Ishikawa (cell line): ENCODE data around the gene NTNG1.

ENCODE experiments used
- CEBPB ChIP-seq: IDR thresholded peaks from 2 replicates; pipeline ENCODE4 v1.6.1; 2012
- CREB1 ChIP-seq: IDR thresholded peaks from 2 replicates; pipeline ENCODE4 v1.6.1; 2012; ENCODE audit warnings: low read depth
- EGR1 ChIP-seq: IDR thresholded peaks from 2 replicates; pipeline ENCODE4 v1.6.1; 2012
- EP300 ChIP-seq: IDR thresholded peaks from 2 replicates; pipeline ENCODE4 v1.6.1; 2012; ENCODE audit warnings: borderline replicate concordance
- FOXM1 ChIP-seq: IDR thresholded peaks from 2 replicates; pipeline ENCODE4 v1.6.1; 2012; ENCODE audit warnings: low read depth, borderline replicate concordance
- NFIC ChIP-seq: IDR thresholded peaks from 2 replicates; pipeline ENCODE4 v1.6.1; 2012
- RAD21 ChIP-seq: IDR thresholded peaks from 2 replicates; pipeline ENCODE4 v1.6.1; 2012; ENCODE audit warnings: low read depth
- TAF1 ChIP-seq: IDR thresholded peaks from 2 replicates; pipeline ENCODE4 v1.6.1; 2012; ENCODE audit warnings: low read depth, mild to moderate bottlenecking
- TCF12 ChIP-seq: IDR thresholded peaks from 2 replicates; pipeline ENCODE4 v1.6.1; 2012; ENCODE audit warnings: low read depth
- TEAD4 ChIP-seq: IDR thresholded peaks from 2 replicates; pipeline ENCODE4 v1.6.1; 2012
- YY1 ChIP-seq: IDR thresholded peaks from 2 replicates; pipeline ENCODE4 v1.6.1; 2012; ENCODE audit warnings: low read depth
- ZBTB7A ChIP-seq: IDR thresholded peaks from 2 replicates; pipeline ENCODE4 v1.6.1; 2012; ENCODE audit warnings: low read depth
- TF ChIP-seq, protein P1 (sequence below): IDR thresholded peaks from 2 replicates; pipeline ENCODE4 v1.6.1; 2012
- TF ChIP-seq, protein P2 (sequence below): IDR thresholded peaks from 2 replicates; pipeline ENCODE4 v1.6.1; 2012
- TF ChIP-seq, protein P3 (sequence below): IDR thresholded peaks from 2 replicates; pipeline ENCODE4 v1.6.1; 2012; ENCODE audit warnings: low read depth, mild to moderate bottlenecking

The NTNG1 gene

DNA sequence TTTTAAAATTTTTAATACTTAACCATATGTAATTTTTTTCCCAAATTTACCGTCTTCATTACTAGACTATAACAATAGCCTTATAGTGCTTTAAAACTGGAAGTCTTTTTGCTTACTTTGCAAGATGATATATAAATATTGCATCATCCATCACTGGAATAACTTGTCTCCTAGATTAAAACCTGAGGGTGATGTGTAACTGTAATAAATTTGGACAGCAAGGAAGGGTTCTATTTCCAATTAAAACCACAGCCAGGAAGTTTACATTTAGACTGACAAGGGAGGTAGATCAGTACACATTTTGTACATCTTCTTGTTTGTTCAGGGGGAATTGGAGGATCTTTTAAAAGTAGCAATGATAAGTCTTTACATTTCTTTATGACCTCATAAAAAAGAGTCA is 21.9 kb downstream of the NTNG1 start:
- TF ChIP-seq NFIC (no peak), ZBTB7A (no peak)

DNA sequence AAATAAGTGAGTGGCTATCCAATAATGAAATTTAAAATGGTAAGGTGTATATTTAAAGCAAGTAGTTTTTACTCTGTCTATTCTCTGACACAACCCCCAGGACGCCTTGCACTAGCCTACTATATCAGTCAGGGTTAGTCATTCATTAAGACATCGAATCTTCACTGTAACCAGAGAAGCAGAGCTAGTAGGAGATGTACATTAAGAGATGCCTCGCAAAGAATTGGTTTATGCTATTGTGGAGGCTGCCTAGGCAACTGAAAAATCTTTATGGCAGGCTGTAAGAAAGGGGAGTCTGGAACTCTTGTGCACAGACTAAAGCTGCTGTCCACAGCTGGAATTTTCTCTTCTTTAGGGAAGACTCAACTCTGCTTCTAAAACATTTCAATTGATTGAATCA is 28.8 kb downstream of the NTNG1 start:
- TF ChIP-seq RAD21 (no peak), ZBTB7A (no peak), EGR1 (no peak), CEBPB (no peak), TCF12 (no peak)

DNA sequence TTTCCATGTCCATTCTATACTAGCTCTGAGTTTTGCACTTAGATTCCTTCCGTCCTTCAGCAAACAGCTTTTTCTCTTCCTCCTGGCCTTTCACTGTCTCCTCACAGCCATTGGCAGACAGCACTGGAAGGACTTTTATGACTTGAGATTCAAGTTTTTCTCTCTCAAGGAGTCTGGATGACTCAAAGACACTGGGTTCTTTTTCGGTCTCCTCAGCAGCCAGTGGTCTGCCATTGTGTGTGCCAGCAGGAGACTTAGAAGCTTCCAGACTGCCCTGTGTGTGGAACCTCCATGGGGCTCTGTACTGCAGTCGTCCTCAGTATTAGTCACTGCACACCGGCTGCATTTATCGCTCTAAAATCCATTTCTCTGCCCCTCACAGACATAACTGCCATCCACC is 30.5 kb downstream of the NTNG1 start:
- no peak for TF ChIP-seq EP300
- TF ChIP-seq, protein P1, sequence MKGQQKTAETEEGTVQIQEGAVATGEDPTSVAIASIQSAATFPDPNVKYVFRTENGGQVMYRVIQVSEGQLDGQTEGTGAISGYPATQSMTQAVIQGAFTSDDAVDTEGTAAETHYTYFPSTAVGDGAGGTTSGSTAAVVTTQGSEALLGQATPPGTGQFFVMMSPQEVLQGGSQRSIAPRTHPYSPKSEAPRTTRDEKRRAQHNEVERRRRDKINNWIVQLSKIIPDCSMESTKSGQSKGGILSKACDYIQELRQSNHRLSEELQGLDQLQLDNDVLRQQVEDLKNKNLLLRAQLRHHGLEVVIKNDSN, result no peak

DNA sequence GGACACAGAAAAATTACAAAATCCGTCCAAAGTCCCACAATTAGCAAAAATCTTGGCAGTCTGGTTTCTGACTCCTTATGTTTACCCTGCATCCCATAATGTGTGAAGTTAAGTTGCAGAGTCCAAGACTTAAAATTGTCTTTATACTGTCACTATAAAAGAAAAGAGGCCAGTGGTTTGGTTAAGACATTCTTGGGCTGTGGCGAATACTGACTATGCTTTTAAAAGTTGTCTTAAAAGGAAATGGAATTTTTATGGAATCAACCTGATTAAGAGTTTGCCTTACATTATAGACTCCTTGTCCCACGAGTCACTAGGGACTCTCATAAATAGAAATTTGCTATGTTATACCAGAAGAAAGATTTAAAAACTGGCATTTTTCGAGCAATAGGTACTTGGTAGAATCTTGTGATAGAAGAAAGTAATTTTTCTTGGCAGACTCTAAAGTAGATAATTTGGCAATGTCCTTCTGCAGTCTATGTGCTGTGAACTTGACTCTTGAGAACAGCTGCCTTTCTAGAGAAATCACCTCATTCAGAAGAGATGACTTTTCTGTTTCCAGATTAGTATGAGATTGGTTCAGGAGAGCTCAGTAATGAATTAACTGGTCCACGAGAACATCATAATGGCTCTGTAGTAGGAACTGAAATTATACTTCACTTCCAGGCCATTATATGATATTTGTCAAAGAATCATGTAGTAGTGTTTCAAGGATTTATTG is 31.8 kb downstream of the NTNG1 start:
- TF ChIP-seq, protein P2, sequence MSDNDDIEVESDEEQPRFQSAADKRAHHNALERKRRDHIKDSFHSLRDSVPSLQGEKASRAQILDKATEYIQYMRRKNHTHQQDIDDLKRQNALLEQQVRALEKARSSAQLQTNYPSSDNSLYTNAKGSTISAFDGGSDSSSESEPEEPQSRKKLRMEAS, result no peak
- TF ChIP-seq EP300, result no peak
- TF ChIP-seq EGR1, result no peak
- TF ChIP-seq NFIC, result no peak
- no peak for TF ChIP-seq TCF12
- TF ChIP-seq, protein P3, sequence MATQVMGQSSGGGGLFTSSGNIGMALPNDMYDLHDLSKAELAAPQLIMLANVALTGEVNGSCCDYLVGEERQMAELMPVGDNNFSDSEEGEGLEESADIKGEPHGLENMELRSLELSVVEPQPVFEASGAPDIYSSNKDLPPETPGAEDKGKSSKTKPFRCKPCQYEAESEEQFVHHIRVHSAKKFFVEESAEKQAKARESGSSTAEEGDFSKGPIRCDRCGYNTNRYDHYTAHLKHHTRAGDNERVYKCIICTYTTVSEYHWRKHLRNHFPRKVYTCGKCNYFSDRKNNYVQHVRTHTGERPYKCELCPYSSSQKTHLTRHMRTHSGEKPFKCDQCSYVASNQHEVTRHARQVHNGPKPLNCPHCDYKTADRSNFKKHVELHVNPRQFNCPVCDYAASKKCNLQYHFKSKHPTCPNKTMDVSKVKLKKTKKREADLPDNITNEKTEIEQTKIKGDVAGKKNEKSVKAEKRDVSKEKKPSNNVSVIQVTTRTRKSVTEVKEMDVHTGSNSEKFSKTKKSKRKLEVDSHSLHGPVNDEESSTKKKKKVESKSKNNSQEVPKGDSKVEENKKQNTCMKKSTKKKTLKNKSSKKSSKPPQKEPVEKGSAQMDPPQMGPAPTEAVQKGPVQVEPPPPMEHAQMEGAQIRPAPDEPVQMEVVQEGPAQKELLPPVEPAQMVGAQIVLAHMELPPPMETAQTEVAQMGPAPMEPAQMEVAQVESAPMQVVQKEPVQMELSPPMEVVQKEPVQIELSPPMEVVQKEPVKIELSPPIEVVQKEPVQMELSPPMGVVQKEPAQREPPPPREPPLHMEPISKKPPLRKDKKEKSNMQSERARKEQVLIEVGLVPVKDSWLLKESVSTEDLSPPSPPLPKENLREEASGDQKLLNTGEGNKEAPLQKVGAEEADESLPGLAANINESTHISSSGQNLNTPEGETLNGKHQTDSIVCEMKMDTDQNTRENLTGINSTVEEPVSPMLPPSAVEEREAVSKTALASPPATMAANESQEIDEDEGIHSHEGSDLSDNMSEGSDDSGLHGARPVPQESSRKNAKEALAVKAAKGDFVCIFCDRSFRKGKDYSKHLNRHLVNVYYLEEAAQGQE, result no peak

DNA sequence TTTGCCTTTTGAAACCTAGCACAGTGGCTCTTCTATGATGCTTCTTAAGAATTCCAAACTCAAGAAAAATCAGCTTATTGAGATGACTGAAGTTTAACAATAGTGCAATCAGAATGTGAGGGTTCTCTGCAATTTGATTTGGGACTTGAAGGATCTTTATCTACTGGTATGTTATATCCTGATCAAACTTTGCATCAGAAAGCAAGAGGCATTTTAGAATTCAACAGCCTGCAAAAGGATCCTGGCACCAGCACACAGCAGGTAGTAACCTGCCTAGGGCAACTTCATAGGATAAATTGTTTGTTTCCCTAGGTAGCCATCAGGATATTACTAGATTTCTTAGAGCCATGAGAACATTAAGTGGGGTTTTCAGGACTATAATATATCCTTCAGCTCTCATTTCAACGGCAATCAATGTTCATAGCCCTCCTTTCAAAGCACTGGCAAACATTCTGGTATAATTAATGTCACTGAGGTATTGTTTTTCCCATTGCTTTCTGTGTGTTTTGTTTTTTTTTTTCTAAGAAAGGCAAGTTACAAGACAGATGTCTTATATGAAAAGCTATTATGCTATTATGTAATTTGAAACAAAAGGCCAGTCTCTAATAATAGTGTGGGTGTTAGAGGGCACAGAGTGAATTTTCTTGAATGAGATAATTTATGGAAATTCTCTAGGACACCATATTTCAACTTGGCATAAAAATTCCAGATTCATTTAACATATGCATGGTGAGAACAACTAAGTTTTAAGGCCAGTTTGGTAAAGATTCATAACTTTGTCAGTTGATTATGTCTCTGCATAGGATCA is 34.5 kb downstream of the NTNG1 start:
- TF ChIP-seq NFIC, result no peak
- TF ChIP-seq YY1, result no peak
- TF ChIP-seq RAD21, result no peak
- TF ChIP-seq TAF1, result no peak

DNA sequence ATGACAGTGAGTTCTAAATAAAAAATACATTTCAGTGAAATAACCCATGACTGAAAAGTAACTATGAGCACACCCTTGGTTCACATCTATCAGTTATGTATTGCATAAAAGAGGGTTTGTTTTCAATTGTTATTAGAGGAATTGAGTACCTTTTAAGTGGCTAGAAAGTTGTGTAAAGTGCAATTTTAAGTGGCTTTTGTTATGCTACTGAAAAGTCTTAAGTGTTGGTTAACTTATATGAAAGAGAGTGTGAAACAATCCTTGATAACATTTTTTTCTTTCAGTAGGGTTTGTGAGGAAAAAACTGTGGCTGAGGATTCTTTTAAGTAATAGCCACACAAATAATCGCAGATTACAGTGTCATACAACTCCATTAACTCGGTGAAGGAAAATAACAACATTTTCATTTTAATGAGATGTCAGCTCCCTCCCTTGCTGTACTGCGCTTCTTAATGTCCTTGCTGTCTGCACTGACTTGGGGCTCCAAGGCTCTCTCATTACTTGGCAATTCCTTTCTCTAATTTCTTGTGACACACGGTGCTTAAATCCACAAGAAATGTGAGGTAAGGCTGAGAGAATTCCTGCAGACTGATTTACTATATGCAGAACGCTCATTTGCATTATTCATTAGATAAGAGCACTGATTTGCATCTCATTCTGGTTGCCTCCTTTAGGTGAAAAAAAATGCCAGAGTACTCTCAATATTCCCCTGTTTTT is 40.6 kb downstream of the NTNG1 start:
- TF ChIP-seq FOXM1, result no peak
- no peak for TF ChIP-seq EGR1
- TF ChIP-seq TEAD4, result no peak
- TF ChIP-seq EP300, result no peak
- TF ChIP-seq, protein P1, result no peak
- no peak for TF ChIP-seq RAD21
- TF ChIP-seq ZBTB7A, result no peak
- no peak for TF ChIP-seq YY1
- TF ChIP-seq, protein P2, result no peak
- no peak for TF ChIP-seq CEBPB
- no peak for TF ChIP-seq NFIC

DNA sequence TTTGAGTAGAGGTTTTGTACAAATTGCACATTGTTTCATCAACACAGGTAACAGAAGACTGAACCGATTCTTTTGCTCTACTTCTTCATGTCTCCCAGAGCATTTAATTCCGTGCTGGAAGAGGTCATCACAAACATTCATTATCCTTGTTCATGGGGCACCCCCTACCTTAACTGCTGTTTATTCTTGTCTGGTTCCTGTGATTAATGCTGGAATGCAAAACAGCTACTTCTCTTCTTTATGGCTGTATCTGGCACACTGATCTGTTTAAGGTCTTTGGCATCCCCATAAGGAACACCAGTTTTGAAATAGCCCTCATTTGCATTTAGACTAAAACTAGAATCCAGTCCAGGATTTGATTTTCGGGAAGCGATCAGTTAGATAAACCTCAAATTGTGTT is 42.2 kb downstream of the NTNG1 start:
- TF ChIP-seq TEAD4 (no peak), CEBPB (no peak), RAD21 (no peak), CREB1 (no peak), FOXM1 (no peak), YY1 (no peak)
- TF ChIP-seq, protein P1, result no peak
